Measurements from ENCODE around the gene ARMH4.

Gene ARMH4

GRCh38 chr14:58055497-58056010, 96.5 kb downstream of the ARMH4 start:
- DNase-seq (ENCODE audit: low read depth in 4 of 4, low spot score in 1 of 4) = no peak

- no peak for DNase-seq (ENCODE audit: low read depth in 4 of 4, low spot score in 1 of 4)
Observed at GRCh38 chr14:58054100-58054499, 97.9 kb downstream of the ARMH4 start.

DNA sequence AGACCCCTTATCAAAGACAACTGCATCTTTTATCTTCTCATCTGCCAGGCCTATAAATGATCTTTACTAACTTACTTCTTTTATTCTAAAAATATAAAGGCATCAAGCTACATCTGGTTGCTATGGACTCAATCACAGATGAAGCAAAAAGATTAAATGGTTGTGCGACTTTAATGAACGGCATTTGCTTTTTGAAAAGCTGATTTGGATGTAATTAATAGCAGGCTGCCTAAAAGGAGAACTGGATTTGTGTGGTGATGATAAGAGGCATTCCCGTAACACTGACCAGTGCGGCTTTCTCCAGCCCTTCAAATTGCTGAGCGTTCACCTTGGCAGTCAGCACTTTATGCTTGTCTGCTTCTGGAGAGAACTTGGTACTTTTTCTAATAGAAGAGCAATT, 103.8 kb downstream of the ARMH4 start:
- DNase-seq (ENCODE audit: low read depth in 4 of 4, low spot score in 1 of 4) = no peak

GRCh38 chr14:58027904-58028303, 124.1 kb downstream of the ARMH4 start:
- DNase-seq (ENCODE audit: low read depth in 4 of 4, low spot score in 1 of 4) = no peak

DNA sequence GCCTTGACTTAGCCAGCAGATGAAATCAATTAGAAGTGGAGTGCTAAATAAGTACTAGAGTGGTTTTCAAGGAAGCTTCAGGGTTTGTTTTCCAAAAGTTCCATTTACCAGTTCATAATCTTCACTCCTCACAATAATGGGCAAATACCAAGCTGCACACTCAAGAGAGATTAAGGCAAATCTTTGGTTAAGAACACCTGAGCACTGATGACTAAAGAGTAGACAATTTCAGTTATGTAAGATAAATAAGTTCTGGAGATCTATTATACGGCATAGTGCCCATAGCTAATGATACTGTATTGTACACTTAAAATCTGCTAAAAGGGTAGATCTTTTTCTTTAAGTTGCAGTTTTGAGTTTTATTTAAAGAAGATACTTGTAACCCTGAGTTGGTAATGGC, 125.0 kb downstream of the ARMH4 start:
- DNase-seq (ENCODE audit: low read depth in 4 of 4, low spot score in 1 of 4) = no peak

DNA sequence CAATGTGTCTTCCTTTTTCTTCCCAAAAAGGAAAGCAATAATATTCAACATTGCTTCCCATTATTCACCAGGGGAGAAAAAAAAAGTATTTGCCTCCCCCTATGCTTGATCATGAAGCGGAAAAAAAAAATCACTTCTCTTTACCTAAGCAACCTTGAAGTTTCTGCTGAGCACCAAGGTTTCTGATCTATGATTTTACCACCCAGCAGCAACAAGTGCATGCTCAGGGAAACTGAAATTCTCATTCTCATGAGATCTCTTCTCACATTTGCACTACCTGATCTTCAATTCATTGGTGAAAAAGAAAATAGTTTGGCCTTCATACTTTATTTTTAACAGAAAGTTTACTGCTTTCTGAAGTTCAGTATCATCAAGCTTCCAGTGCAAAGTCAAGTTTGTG, 125.8 kb downstream of the ARMH4 start:
- no peak for DNase-seq (ENCODE audit: low read depth in 4 of 4, low spot score in 1 of 4)

DNA sequence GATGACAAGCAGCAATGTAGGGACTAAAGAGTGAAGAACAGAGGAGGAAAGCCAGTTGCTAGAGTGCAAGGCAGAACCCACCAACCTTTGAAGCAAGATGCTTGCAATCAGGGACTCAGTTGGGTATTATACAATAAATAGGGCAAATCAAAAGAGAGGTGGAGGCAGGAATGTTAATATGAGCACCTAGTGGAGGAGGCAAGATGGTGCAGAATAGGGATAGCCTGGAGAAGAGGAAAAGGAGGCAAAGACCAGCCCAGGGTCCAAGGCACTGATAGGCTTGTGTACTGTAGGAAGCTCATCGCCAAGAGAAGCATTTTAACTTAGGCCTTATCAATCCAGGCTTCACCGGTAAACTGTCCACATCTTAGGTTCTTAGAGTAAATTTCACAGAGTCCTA, 137.2 kb downstream of the ARMH4 start:
- DNase-seq (ENCODE audit: low read depth in 4 of 4, low spot score in 1 of 4) = no peak

GRCh38 chr14:58002618-58003017, 149.4 kb downstream of the ARMH4 start:
- no peak for DNase-seq (ENCODE audit: low read depth in 4 of 4, low spot score in 1 of 4)

- no peak for DNase-seq (ENCODE audit: low read depth in 4 of 4, low spot score in 1 of 4)
Observed at GRCh38 chr14:57999979-58000378, 152.0 kb downstream of the ARMH4 start.

GRCh38 chr14:57999471-57999870, 152.5 kb downstream of the ARMH4 start:
- no peak for DNase-seq (ENCODE audit: low read depth in 4 of 4, low spot score in 1 of 4)

- DNase-seq (ENCODE audit: low read depth in 4 of 4, low spot score in 1 of 4) = no peak
Observed at GRCh38 chr14:57998766-57999165, 153.2 kb downstream of the ARMH4 start.

DNA sequence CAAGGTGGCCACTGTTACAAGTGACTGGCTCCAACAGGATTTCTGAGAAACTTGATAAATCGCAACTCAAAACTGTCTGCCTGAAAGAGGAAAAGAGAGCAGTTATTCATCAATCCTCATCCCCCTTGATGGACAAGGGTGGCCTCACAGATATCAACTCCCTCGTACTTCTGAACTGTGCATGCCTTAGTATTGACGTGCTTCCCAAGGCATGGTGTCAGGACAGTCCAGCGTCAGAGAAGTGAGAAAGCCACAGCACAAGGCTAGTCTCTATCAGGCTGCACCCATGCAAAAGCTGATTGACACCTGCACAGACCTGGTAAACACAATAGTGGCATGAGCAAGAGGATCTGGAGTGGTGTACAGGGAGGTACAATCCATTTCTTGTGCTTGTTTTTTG, 160.7 kb downstream of the ARMH4 start:
- no peak for DNase-seq (ENCODE audit: low read depth in 4 of 4, low spot score in 1 of 4)

- DNase-seq (ENCODE audit: low read depth in 4 of 4, low spot score in 1 of 4) = no peak
Observed at GRCh38 chr14:57988445-57988844, 163.6 kb downstream of the ARMH4 start.

- DNase-seq (ENCODE audit: low read depth in 4 of 4, low spot score in 1 of 4) = no peak
Observed at GRCh38 chr14:57987596-57988300, 164.3 kb downstream of the ARMH4 start.

DNA sequence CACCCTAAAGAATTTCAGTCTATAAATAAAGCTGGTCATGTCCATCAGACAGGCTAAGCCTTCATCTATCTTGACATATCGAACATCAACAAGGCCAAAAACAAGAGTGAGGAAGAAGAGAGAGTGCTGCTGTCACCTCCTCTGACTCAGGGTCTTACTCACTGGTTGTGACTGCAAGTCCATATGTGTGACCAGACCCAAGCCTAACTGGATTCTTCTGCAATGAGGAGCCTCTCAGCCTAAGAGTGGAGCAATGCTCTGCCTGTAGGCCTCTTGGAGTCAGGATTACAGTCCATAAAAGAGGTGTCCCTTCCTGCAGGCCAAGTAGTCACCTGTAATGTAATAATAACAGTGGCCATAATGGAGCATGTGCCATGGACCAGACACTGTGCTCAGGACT, 165.0 kb downstream of the ARMH4 start:
- DNase-seq (ENCODE audit: low read depth in 4 of 4, low spot score in 1 of 4) = no peak

DNA sequence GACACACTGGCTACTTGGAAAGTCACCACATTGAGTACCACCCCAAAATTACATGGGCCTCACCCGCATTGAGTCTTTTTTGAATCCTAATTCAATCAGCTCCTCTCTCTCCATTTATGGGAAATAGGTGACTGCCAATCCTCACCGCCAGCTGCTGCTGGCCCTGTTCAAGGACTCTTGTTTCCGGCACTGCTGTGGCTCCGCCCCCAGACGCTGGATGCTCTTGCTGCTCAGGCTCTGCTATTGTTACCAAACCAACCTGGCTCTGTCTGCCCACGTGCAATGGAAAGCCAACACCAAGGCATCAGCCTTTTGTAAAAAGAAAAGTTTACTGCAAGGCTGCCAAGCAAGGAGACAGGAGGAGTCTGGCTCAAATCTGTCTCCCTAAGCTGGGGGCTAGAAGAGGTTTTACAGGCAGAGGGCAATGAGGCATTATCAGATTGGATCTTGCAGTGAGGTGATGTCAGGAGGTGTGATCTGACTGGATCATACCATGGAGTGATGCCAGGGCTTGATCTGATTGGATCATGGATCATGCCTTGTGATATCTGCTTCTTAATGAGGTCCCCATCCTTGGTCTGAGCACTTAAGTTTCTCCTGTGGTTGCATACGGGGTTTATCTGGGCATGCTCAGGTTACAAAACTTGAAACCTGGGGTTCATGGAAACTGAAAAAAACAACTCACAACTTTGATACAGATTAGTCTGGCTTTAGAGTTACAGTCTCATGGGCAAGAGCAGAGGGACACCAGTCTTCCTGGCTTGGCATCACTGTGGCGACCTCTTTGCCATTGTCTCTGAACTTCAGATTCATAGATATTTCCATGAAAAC, 169.0 kb downstream of the ARMH4 start:
- DNase-seq (ENCODE audit: low read depth in 4 of 4, low spot score in 1 of 4) = no peak

DNA sequence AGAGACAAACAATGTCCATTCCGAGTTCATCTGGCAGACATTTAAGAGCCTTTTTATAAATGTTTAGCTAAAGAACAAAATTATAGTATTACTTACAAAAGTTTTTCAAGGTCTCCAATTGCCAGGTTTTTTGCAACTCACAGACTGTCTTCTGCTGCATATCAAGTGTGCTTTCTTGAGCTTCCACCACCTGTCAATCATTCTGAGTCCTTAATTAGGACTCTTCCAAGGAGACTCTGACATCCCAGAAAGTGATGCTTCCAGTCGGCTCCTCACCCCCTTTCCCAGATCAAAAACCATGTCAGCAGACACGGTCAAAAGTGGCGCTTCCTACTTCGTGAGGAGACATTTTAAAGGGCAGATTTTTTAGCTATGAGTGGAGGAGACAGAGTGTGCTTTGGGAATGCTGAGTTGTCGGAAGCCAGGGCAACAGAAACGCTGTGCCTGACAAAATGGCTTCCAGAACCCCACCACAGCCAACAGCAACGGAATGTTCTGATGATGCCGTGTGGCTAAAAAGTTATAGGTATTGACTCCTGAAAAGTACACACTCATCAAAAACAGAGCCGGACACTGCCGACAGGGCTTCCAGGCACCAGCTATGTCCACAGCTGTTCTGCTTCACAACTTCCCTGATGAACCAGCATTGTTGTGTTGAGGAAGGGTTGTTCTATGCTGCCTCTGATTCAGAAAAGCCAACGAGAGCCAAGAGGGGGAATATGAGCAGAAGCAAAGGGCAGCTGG, 170.0 kb downstream of the ARMH4 start:
- DNase-seq (ENCODE audit: low read depth in 4 of 4, low spot score in 1 of 4) = no peak

GRCh38 chr14:57979376-57980048, 172.5 kb downstream of the ARMH4 start:
- DNase-seq (ENCODE audit: low read depth in 4 of 4, low spot score in 1 of 4) = no peak

DNA sequence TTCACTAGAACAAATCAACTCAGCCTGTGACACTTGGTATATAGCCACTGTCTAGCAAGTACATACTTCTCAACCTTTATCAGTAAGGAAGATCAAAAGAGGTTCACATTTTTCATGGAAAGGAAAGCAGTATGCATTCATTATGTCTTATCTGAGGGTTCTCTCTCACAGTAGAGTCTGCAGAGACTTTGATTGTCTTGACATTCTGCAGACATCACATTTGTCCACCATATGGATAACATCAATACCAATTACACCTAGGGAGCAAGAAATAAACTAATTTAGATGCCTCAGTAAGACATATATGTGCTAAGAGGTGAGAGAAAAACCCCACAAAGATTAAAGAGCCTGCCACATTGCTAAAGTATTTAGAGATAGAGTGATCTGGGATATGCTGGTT, 175.3 kb downstream of the ARMH4 start:
- DNase-seq (ENCODE audit: low read depth in 4 of 4, low spot score in 1 of 4) = no peak

DNA sequence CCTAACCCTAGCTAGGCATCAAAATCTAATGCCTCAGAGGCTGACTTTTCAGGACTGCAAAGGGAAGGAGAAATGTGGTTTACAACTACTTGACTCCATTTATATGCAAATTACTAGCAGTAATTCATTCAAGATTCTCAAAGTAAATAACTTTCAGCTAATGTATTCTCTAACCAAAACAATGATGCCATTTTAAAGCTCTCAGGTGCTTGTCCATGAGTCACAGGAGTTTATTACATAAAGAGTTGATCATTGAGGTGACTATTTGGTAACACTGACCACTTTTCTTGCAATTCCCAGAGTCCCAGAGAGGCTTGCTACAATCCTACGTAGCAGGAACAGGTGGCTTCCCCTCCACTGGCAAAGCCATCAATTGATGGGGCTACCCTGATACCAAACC, 177.1 kb downstream of the ARMH4 start:
- no peak for DNase-seq (ENCODE audit: low read depth in 4 of 4, low spot score in 1 of 4)

- no peak for DNase-seq (ENCODE audit: low read depth in 4 of 4, low spot score in 1 of 4)
Observed at GRCh38 chr14:57970594-57970993, 181.4 kb downstream of the ARMH4 start.
